NCI-H69 (cell line): ENCODE data around the gene ZBTB5.
A peak's percentile ranks its signal among the peaks of the same experiment; 100 is the strongest.
"Not testable (repeated sequence)": the region's sequence is repeated elsewhere in the genome, so short reads cannot be mapped to it uniquely, and the experiment has no call there.

ENCODE experiments used
- DNase-seq: peaks from one replicate; lab custom pipeline; 2025; lab: John Stamatoyannopoulos, UW

ZBTB5 gene

GRCh38 chr9:37452611-37453010 is 12.6 kb downstream of the ZBTB5 start:
- DNase-seq = peak; percentile 85

- no peak for DNase-seq
Observed at GRCh38 chr9:37451628-37452027, 13.6 kb downstream of the ZBTB5 start.

GRCh38 chr9:37449862-37450632 is 15.2 kb downstream of the ZBTB5 start:
- peak; percentile 20 for DNase-seq

GRCh38 chr9:37447111-37447510 is 18.1 kb downstream of the ZBTB5 start:
- peak; percentile 90 for DNase-seq

- peak; percentile 83 for DNase-seq
Observed at GRCh38 chr9:37446401-37446800, 18.8 kb downstream of the ZBTB5 start.

GRCh38 chr9:37445832-37446231 is 19.4 kb downstream of the ZBTB5 start:
- DNase-seq = no peak

GRCh38 chr9:37444890-37445289 is 20.4 kb downstream of the ZBTB5 start:
- peak; percentile 41 for DNase-seq

GRCh38 chr9:37443566-37443965 is 21.7 kb downstream of the ZBTB5 start:
- DNase-seq = no peak

- DNase-seq = no peak
Observed at GRCh38 chr9:37442556-37442955, 22.7 kb downstream of the ZBTB5 start.

- no peak for DNase-seq
Observed at GRCh38 chr9:37441776-37442370, 23.4 kb downstream of the ZBTB5 start.

GRCh38 chr9:37438359-37438758 is 26.9 kb downstream of the ZBTB5 start:
- DNase-seq = no peak

GRCh38 chr9:37437621-37438020 is 27.6 kb downstream of the ZBTB5 start:
- DNase-seq = no peak

GRCh38 chr9:37437010-37437409 is 28.2 kb downstream of the ZBTB5 start:
- no peak for DNase-seq

GRCh38 chr9:37436540-37436939 is 28.7 kb downstream of the ZBTB5 start:
- DNase-seq = no peak

GRCh38 chr9:37433867-37434371 is 31.3 kb downstream of the ZBTB5 start:
- no peak for DNase-seq

- DNase-seq = no peak
Observed at GRCh38 chr9:37432020-37432419, 33.2 kb downstream of the ZBTB5 start.

- DNase-seq = peak; percentile 51
Observed at GRCh38 chr9:37430841-37431597, 34.2 kb downstream of the ZBTB5 start.

- peak; percentile 19 for DNase-seq
Observed at GRCh38 chr9:37429441-37430285, 35.6 kb downstream of the ZBTB5 start.

- DNase-seq = no peak
Observed at GRCh38 chr9:37428345-37428744, 36.9 kb downstream of the ZBTB5 start.

GRCh38 chr9:37426846-37427245 is 38.4 kb downstream of the ZBTB5 start:
- DNase-seq = no peak

- not testable (repeated sequence) for DNase-seq
Observed at GRCh38 chr9:37426431-37426830, 38.8 kb downstream of the ZBTB5 start.

- DNase-seq = peak; percentile 51
Observed at GRCh38 chr9:37425298-37425752, 39.9 kb downstream of the ZBTB5 start.
